HL-60 (cell line): ENCODE data around the gene SLC18B1.
A peak's percentile ranks its signal among the peaks of the same experiment; 100 is the strongest.

Experiments used
- DNase-seq, 2 experiments: peaks; one replicate each; pipeline ENCODE4 v3.0.0-alpha.2; 2010 to 2020; ENCODE audit warnings: low read depth in 1 of 2, low spot score in 1 of 2
- H3K27ac ChIP-seq: fragments of 250-450 bp; sonication (Bioruptor Pico); replicated peaks from 2 replicates; pipeline ENCODE4 v1.5.1; 2020; ENCODE audit warnings: mild to moderate bottlenecking, moderate library complexity
- H3K27me3 ChIP-seq: fragments of 250-450 bp; sonication (Bioruptor Pico); 2 replicates; pipeline ENCODE4 v1.5.1; 2021; ENCODE audit warnings: mild to moderate bottlenecking, moderate library complexity; ENCODE audit not compliant: insufficient read depth, poor library complexity, severe bottlenecking
- H3K4me3 ChIP-seq: replicated peaks from 2 replicates; pipeline ENCODE4 v1.5.1; 2011; ENCODE audit warnings: mild to moderate bottlenecking, control low read depth, low read length; ENCODE audit not compliant: insufficient read depth
- CTCF ChIP-seq: IDR thresholded peaks from one replicate; pipeline ENCODE4 v1.5.1; 2011; ENCODE audit warnings: low read length, control low read depth, inconsistent platforms; ENCODE audit not compliant: insufficient read depth
- GABPA ChIP-seq: IDR thresholded peaks from 2 replicates; pipeline ENCODE4 v1.6.1; 2012; ENCODE audit warnings: low read depth
- POLR2AphosphoS5 ChIP-seq: IDR thresholded peaks from 2 replicates; pipeline ENCODE4 v1.6.1; 2012; ENCODE audit warnings: low read depth
- REST ChIP-seq: IDR thresholded peaks from 2 replicates; pipeline ENCODE4 v1.6.1; 2012; ENCODE audit warnings: low read depth; ENCODE audit not compliant: insufficient replicate concordance
- SPI1 ChIP-seq: IDR thresholded peaks from 2 replicates; pipeline ENCODE4 v1.6.1; 2012; ENCODE audit warnings: low read depth, mild to moderate bottlenecking, borderline replicate concordance

SLC18B1 gene

DNA sequence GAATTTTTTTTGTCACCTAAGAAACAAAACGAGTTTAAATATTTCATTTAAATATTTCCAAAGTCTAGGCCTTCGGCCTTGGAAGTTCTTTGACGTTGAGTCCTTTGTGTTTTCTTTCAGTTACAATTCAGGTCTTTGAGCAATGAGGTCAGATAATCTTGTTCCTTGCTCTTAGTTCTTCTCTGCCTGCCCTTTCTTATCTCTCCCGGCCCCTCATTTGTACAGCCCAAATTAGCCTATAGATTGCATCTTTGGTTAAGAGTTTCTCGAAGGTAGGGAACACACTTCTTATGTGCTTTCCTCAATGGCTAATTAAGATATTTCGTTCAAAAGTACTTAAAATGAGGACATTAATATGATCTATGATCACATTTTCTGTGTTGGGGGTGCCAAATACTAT is 34.5 kb upstream of the SLC18B1 start:
- Histone ChIP-seq H3K27me3 (no peaks in the 10 kb centered on the region), H3K27ac (no peak overlapping the region), H3K4me3 (no peak overlapping the region)
- TF ChIP-seq POLR2AphosphoS5 (no peak), SPI1 (no peak), GABPA (no peak), CTCF (no peak), REST (no peak)
- no peak for DNase-seq

DNA sequence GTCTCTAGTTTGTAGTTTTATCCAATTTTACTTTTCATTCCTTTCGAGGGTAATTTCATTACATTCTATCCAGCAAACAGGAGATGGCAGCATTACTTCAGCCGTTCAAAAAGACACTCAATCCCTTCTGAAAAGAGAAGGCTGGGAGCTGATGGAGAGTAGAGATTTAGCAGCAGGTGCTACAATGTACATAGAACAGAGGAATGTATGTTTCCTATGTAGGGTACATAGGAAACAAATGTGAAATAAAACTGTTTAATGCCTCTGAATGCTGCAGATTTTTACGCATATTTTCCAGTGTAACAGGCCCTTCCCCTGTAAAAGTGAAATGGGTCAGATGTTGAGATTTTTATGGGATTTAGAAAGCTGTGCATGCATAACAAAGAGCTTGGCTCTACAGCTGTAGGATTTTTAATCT is 31.9 kb upstream of the SLC18B1 start:
- Histone ChIP-seq H3K27ac (no peak overlapping the region), H3K4me3 (no peak overlapping the region), H3K27me3 (no peaks in the 10 kb centered on the region)
- no peak for DNase-seq
- no peak for TF ChIP-seq GABPA
- TF ChIP-seq POLR2AphosphoS5 = no peak
- no peak for TF ChIP-seq REST
- no peak for TF ChIP-seq CTCF
- no peak for TF ChIP-seq SPI1

GRCh38 chr6:132820629-132821381 is 22.4 kb upstream of the SLC18B1 start:
- H3K4me3 ChIP-seq = no peak overlapping the region
- H3K27ac ChIP-seq = no peak overlapping the region
- no peaks in the 10 kb centered on the region for H3K27me3 ChIP-seq
- TF ChIP-seq POLR2AphosphoS5 (peak; percentile 65), CTCF (no peak)
- no peak for DNase-seq
